HEK293T (cell line): ENCODE results near the gene UBE2R2.
"Not testable (repeated sequence)": the region's sequence is repeated elsewhere in the genome, so short reads cannot be mapped to it uniquely, and the experiment has no call there.

Experiments
- CTCF ChIA-PET: fragments of 350-600 bp; formaldehyde crosslinking; extraction: SDS; loops from one replicate; lab custom pipeline; 2021; ENCODE audit warnings: antibody characterized with exemption, inconsistent platforms; lab: Yijun Ruan, JAX
- POLR2A ChIA-PET: fragments of 350-600 bp; formaldehyde crosslinking; extraction: SDS; loops from one replicate; lab custom pipeline; 2020; ENCODE audit warnings: antibody characterized with exemption, inconsistent platforms; lab: Yijun Ruan, JAX
- DNase-seq: peaks from one replicate; pipeline ENCODE4 v3.0.0; 2012; ENCODE audit warnings: mixed read lengths; ENCODE audit errors: extremely low spot score
- ARNT ChIP-seq: fragments of 450-650 bp; IDR thresholded peaks from 2 replicates; pipeline ENCODE4 v1.6.1; 2017; ENCODE audit warnings: mild to moderate bottlenecking
- BHLHE40 ChIP-seq: fragments of 450-650 bp; IDR thresholded peaks from 2 replicates; pipeline ENCODE4 v1.6.1; 2016; ENCODE audit warnings: mild to moderate bottlenecking, moderate library complexity, borderline replicate concordance
- CTBP1 ChIP-seq: fragments of 450-650 bp; IDR thresholded peaks from 2 replicates; pipeline ENCODE4 v1.6.1; 2016; ENCODE audit warnings: borderline replicate concordance
- ELF4 ChIP-seq: fragments of 450-650 bp; IDR thresholded peaks from 2 replicates; pipeline ENCODE4 v1.6.1; 2017; ENCODE audit warnings: antibody characterized with exemption
- FOXA1 ChIP-seq: fragments of 450-650 bp; IDR thresholded peaks from 2 replicates; pipeline ENCODE4 v1.6.1; 2016; ENCODE audit warnings: mild to moderate bottlenecking
- FOXK2 ChIP-seq: fragments of 450-650 bp; IDR thresholded peaks from 2 replicates; pipeline ENCODE4 v1.6.1; 2016; ENCODE audit warnings: mild to moderate bottlenecking
- FOXM1 ChIP-seq: fragments of 450-650 bp; IDR thresholded peaks from 2 replicates; pipeline ENCODE4 v1.6.1; 2017; ENCODE audit warnings: mild to moderate bottlenecking, borderline replicate concordance
- HDGF ChIP-seq: fragments of 450-650 bp; IDR thresholded peaks from 2 replicates; pipeline ENCODE4 v1.6.1; 2017; ENCODE audit warnings: antibody characterized with exemption, borderline replicate concordance
- L3MBTL2 ChIP-seq: fragments of 450-650 bp; conservative IDR thresholded peaks from 2 replicates; pipeline ENCODE4 v1.6.1; 2016; ENCODE audit warnings: mild to moderate bottlenecking
- LEF1 ChIP-seq: fragments of 450-650 bp; IDR thresholded peaks from 2 replicates; pipeline ENCODE4 v1.6.1; 2017; ENCODE audit warnings: mild to moderate bottlenecking, borderline replicate concordance
- NFRKB ChIP-seq: fragments of 450-650 bp; IDR thresholded peaks from 2 replicates; pipeline ENCODE4 v1.6.1; 2016; ENCODE audit warnings: mild to moderate bottlenecking, moderate library complexity
- SP1 ChIP-seq: fragments of 450-650 bp; IDR thresholded peaks from 2 replicates; pipeline ENCODE4 v1.6.1; 2017
- SUZ12 ChIP-seq: fragments of 450-650 bp; IDR thresholded peaks from 2 replicates; pipeline ENCODE4 v1.6.1; 2016; ENCODE audit warnings: mild to moderate bottlenecking
- TARDBP ChIP-seq: fragments of 450-650 bp; IDR thresholded peaks from 2 replicates; pipeline ENCODE4 v1.6.1; 2016
- ZNF384 ChIP-seq: fragments of 450-650 bp; IDR thresholded peaks from 2 replicates; pipeline ENCODE4 v1.6.1; 2016
- TF ChIP-seq, protein P1 (sequence below): fragments of 450-650 bp; IDR thresholded peaks from 2 replicates; pipeline ENCODE4 v1.6.1; 2016

Gene UBE2R2

DNA sequence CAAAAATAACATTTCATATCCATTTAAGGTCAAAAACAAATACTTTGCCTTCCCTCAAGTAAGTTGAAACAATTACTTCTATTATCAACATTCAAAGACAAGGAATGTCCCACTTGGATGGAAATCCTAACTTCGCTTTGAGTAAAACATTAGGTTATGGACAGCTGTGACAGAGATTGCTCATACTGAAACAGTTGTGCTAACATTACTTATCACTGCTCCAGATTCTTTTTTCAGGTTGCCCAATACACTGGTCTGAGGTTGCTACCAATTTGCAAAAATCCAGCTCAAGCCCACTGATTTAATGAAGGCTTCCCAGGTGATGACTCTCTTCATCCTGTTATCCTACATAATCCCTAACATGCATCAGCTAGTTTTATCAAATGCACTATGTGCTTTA is 133.4 kb downstream of the UBE2R2 start:
- CTCF ChIA-PET = no interaction called here
- no peak for TF ChIP-seq NFRKB
- DNase-seq = no peak
- POLR2A ChIA-PET = no interaction called here

DNA sequence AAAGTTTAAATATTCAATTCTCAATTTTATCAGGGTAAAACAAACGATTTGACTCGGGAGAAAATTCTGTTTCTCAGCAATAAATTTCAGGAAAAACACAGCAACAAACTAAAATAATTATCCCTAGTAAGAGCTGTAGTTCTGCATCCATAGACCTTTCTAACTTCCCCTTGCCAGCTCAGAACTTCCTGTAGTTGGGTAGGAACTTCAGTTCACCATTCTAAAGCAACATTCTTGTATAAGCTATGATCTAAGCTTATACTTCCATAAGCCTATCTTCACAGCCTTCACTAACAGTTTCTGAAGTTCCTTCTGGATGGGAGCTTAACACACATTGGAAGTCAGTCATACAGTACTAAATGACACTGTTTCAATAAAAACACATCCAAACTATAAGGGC is 135.1 kb downstream of the UBE2R2 start:
- DNase-seq = no peak
- TF ChIP-seq CTBP1 (no peak), ELF4 (no peak)
- ChIA-PET POLR2A (no interaction called here), CTCF (no interaction called here)

DNA sequence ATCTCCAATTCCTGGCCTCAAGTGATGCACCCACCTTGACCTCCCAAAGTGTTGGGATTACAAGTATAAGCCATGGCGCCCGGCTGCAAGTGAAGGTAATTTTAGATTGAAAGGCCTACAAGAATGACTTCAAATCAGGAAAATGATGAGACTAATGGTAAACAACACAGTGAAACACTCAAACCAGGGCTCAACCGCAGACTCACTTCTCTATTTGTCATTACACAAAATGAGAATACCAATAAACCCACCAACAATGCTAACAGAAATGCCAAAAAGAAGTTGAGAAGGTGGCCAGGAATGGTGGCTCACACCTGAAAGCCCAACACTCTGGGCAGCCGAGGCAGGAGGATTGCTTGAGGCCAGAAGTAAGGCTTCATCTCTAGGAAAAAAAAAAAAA is 139.6 kb downstream of the UBE2R2 start:
- no peak for DNase-seq
- POLR2A ChIA-PET = no interaction called here
- CTCF ChIA-PET = no interaction called here
- TF ChIP-seq SUZ12 = no peak
- no peak for TF ChIP-seq FOXK2
- no peak for TF ChIP-seq SP1
- no peak for TF ChIP-seq BHLHE40
- no peak for TF ChIP-seq FOXM1
- no peak for TF ChIP-seq FOXA1
- no peak for TF ChIP-seq ARNT
- no peak for TF ChIP-seq LEF1
- TF ChIP-seq HDGF = no peak
- TF ChIP-seq ELF4 = no peak
- TF ChIP-seq NFRKB = no peak
- no peak for TF ChIP-seq ZNF384
- no peak for TF ChIP-seq L3MBTL2
- TF ChIP-seq TARDBP = no peak
- no peak for TF ChIP-seq CTBP1
- TF ChIP-seq, protein P1, sequence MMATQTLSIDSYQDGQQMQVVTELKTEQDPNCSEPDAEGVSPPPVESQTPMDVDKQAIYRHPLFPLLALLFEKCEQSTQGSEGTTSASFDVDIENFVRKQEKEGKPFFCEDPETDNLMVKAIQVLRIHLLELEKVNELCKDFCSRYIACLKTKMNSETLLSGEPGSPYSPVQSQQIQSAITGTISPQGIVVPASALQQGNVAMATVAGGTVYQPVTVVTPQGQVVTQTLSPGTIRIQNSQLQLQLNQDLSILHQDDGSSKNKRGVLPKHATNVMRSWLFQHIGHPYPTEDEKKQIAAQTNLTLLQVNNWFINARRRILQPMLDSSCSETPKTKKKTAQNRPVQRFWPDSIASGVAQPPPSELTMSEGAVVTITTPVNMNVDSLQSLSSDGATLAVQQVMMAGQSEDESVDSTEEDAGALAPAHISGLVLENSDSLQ = no peak

DNA sequence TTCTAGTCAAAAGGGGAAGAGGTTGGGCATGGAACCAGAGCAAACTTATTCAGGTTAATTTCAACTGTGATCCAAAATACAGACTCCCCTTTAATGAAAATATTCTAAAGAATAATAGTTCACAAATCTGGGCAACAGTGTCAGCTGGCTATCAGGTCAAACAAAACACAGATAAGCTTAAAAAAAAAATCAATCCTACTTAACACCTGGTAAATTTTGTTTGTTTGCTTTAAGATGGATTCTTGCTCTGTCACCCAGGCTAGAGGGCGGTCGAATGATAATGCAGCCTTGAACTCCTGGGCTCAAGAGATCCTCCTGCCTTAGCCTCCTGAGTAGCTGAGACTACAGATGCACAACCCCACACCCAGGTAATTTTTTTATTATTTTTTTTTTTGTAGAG is 142.8 kb downstream of the UBE2R2 start:
- ChIA-PET CTCF (interaction anchor here (0.5 kb wide), 1 partner anchor 53 kb away, joined by 4 read pairs; no protein-coding TSS in a partner anchor), POLR2A (no interaction called here)
- DNase-seq = no peak
- no peak for TF ChIP-seq ARNT
- no peak for TF ChIP-seq SUZ12
- no peak for TF ChIP-seq TARDBP
- TF ChIP-seq FOXK2 = no peak
- TF ChIP-seq L3MBTL2 = no peak
- TF ChIP-seq HDGF = no peak
- TF ChIP-seq CTBP1 = no peak
- TF ChIP-seq, protein P1 = no peak
- TF ChIP-seq FOXA1 = no peak
- TF ChIP-seq NFRKB = no peak
- TF ChIP-seq ELF4 = no peak
- no peak for TF ChIP-seq LEF1
- TF ChIP-seq ZNF384 = no peak
- TF ChIP-seq BHLHE40 = no peak
- no peak for TF ChIP-seq FOXM1

DNA sequence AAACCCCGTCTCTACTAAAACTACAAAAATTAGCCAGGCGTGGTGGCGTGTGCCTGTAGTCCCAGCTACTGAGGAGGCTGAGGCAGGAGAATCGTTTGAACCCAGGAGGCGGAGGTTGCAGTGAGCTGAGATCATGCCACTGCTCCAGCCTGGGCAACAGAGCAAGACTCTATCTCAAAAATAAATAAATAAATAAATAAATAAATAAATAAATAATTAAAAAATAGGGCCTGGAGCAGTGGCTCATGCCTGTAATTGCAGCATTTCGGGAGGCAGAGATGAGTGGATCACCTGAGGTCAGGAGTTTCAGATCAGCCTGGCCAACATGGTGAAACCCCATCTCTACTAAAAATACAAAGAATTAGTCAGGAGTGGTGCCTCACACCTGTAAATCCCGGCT is 145.5 kb downstream of the UBE2R2 start:
- CTCF ChIA-PET, POLR2A ChIA-PET, DNase-seq: not testable (repeated sequence)

DNA sequence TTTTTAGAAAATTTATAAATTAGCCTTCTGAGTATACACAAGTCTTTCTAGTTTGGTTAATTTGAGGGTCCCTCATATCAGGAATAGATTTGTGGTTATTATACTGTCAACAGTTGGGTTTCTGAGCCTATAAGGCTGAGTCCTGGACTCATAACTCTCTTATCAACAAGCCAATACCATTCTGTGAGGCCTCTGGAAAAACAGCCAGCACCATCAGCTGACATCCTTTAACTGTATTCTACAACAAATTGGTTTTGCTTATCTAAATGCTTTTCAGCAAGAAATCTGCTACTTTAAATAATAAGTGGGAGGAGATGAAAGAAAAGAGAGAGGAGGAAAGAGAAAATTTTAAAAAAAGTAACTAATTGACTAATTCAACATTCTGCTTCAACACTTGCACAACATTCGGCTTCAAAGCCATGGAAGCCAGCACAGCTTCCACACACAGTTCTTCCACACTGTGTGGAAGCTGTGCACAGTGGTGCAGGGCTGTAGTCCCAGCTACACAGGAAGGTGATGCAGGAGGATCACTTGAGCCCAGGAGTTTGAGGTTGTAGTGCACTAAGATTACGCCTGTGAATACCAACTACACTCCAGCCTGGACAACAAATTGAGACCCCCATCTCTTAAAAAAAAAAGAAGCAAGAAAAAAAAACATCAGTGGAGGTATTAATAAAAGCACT is 147.3 kb downstream of the UBE2R2 start:
- TF ChIP-seq LEF1 = no peak
- no peak for TF ChIP-seq ZNF384
- TF ChIP-seq BHLHE40 = no peak
- no peak for TF ChIP-seq HDGF
- TF ChIP-seq CTBP1 = no peak
- TF ChIP-seq SUZ12 = no peak
- TF ChIP-seq TARDBP = no peak
- TF ChIP-seq FOXA1 = no peak
- no peak for TF ChIP-seq ARNT
- TF ChIP-seq FOXM1 = no peak
- TF ChIP-seq NFRKB = no peak
- no peak for TF ChIP-seq ELF4
- TF ChIP-seq L3MBTL2 = no peak
- TF ChIP-seq FOXK2 = no peak
- TF ChIP-seq, protein P1 = no peak
- no peak for TF ChIP-seq SP1
- no peak for DNase-seq
- POLR2A ChIA-PET = no interaction called here
- CTCF ChIA-PET = no interaction called here
